Erythroblast (primary cell): ENCODE results near the gene POFUT1.
A peak's percentile ranks its signal among the peaks of the same experiment; 100 is the strongest.

Experiments used
- GATA1 ChIP-seq: IDR thresholded peaks from 2 replicates; pipeline ENCODE4 v1.6.1; 2011; ENCODE audit warnings: low read depth, mild to moderate bottlenecking, control low read depth, low read length, moderate library complexity
- POLR2A ChIP-seq: IDR thresholded peaks from 2 replicates; pipeline ENCODE4 v1.6.1; 2011; ENCODE audit warnings: mild to moderate bottlenecking, low read length

- TF ChIP-seq POLR2A (no peak), GATA1 (peak; percentile 70)
Measured at GRCh38 chr20:32285621-32286371, 78.1 kb downstream of the POFUT1 start.
